ENCODE data around the gene FGF1. TPM values are rescaled to one million over a fixed set of nuclear protein-coding genes. Genes with fewer than 3 reads are reported as not detected.

Gene FGF1
- total RNA-seq, 1 experiment from 2014 or later = 3.2 TPM

- WGBS (ENCODE audit: extremely low coverage, insufficient read length, low lambda C conversion rate) = no CpG with 5 or more reads among the region's 5 CpGs
- H2BK20ac ChIP-seq (ENCODE audit: low read depth, low read length, poor library complexity, severe bottlenecking) = no peak overlapping the region
- no peak overlapping the region for H3K4me2 ChIP-seq (ENCODE audit: insufficient read depth, insufficient read length, low read length)
- no peaks in the 10 kb centered on the region for H3K36me3 Mint-ChIP-seq (ENCODE audit: insufficient read depth in 1 of 3, low read depth in 3 of 3)
- no peak overlapping the region for H2AFZ ChIP-seq (ENCODE audit: low read length)
- H3K9ac ChIP-seq (ENCODE audit: extremely low read depth, insufficient read length, low read length) = no peak overlapping the region
- no peak for DNase-seq
- H4K20me1 ChIP-seq (ENCODE audit: control insufficient read depth, insufficient read depth, insufficient read length) = no peaks in the 10 kb centered on the region
- H2BK120ac ChIP-seq (ENCODE audit: low read depth, low read length, poor library complexity, severe bottlenecking) = no peak overlapping the region
- no peaks in the 10 kb centered on the region for H3K9me3 Mint-ChIP-seq
- no peak overlapping the region for H3K18ac ChIP-seq (ENCODE audit: insufficient read length, low read depth, low read length)
- H3K4me3 Mint-ChIP-seq = no peak overlapping the region
- no peak overlapping the region for H4K8ac ChIP-seq (replicated peaks; ENCODE audit: insufficient read length, low read depth, low read length)
- no peaks in the 10 kb centered on the region for H3K27me3 Mint-ChIP-seq (ENCODE audit: low read depth)
- H3K79me2 ChIP-seq (ENCODE audit: insufficient read depth, low read length) = no peaks in the 10 kb centered on the region
- no peak overlapping the region for H3T11ph ChIP-seq (ENCODE audit: low read length)
- no peak for TF ChIP-seq CTCF (conservative IDR thresholded peaks at IDR 0.05)
- H3K23ac ChIP-seq (ENCODE audit: insufficient read length, low read depth, low read length) = no peak overlapping the region
- H2BK12ac ChIP-seq (ENCODE audit: insufficient read length, low read depth, low read length) = no peak overlapping the region
- peaks cover 9 to 10% of the 10 kb centered on the region in 2 experiments; a peak in 3 of 4 replicates for H3K4me1 Mint-ChIP-seq
- no peak overlapping the region for H2AK5ac ChIP-seq (ENCODE audit: insufficient read length, low read length)
- H4K91ac ChIP-seq (ENCODE audit: insufficient read length, low read depth, low read length) = no peak overlapping the region
- no peak overlapping the region for H3K4ac ChIP-seq (ENCODE audit: low read depth, low read length)
- no peaks in the 10 kb centered on the region for H3K79me1 ChIP-seq (ENCODE audit: insufficient read depth, low read depth, low read length, poor library complexity, severe bottlenecking)
- no peaks in the 10 kb centered on the region for H3K9me3 ChIP-seq (ENCODE audit: control insufficient read depth, low read depth, low read length)
- H3K14ac ChIP-seq (ENCODE audit: insufficient read depth, low read length) = no peak overlapping the region
- H3K27ac ChIP-seq (ENCODE audit: insufficient read length, low read depth, low read length) = no peak overlapping the region
- H4K5ac ChIP-seq (ENCODE audit: insufficient read length, low read depth, low read length) = no peak overlapping the region
- H2BK15ac ChIP-seq (ENCODE audit: low read depth, low read length) = no peak overlapping the region
- H3K27me3 ChIP-seq (ENCODE audit: insufficient read depth, low read length) = no peaks in the 10 kb centered on the region
- H3K4me1 ChIP-seq (ENCODE audit: insufficient read depth, low read length) = no peaks in the 10 kb centered on the region
- no peak overlapping the region for H2BK5ac ChIP-seq (ENCODE audit: insufficient read length, low read length)
- no peaks in the 10 kb centered on the region for H3K23me2 ChIP-seq (ENCODE audit: insufficient read length, low read depth, low read length, poor library complexity, severe bottlenecking)
- H3K56ac ChIP-seq (ENCODE audit: insufficient read length, low read depth, low read length) = no peak overlapping the region
- no peak overlapping the region for H3K27ac Mint-ChIP-seq
Measured at GRCh38 chr5:142571371-142571770, 114.5 kb downstream of the FGF1 start.
